Middle frontal gyrus (tissue), 1 donor: ENCODE data around the gene KCNQ1.
A peak's percentile ranks its signal among the peaks of the same experiment; 100 is the strongest.

ENCODE experiments used
- DNase-seq: peaks from one replicate; pipeline ENCODE4 v3.0.0-alpha.2; 2015; ENCODE audit warnings: low spot score; ENCODE audit errors: extremely low spot score

KCNQ1 gene

GRCh38 chr11:2409611-2410468 lies 35.0 kb upstream of the KCNQ1 start:
- no peak for DNase-seq

- no peak for DNase-seq
These were observed 34.2 kb upstream of the KCNQ1 start for GRCh38 chr11:2410616-2411015.

GRCh38 chr11:2411446-2412305 lies 33.1 kb upstream of the KCNQ1 start:
- no peak for DNase-seq

GRCh38 chr11:2412323-2412722 lies 32.5 kb upstream of the KCNQ1 start:
- DNase-seq, result no peak

GRCh38 chr11:2413742-2414579 lies 30.8 kb upstream of the KCNQ1 start:
- DNase-seq, result no peak

GRCh38 chr11:2414616-2415015 lies 30.2 kb upstream of the KCNQ1 start:
- no peak for DNase-seq

GRCh38 chr11:2415171-2415570 lies 29.6 kb upstream of the KCNQ1 start:
- DNase-seq, result no peak

- DNase-seq, result no peak
These were observed 29.0 kb upstream of the KCNQ1 start for GRCh38 chr11:2415601-2416380.

GRCh38 chr11:2416765-2417164 lies 28.0 kb upstream of the KCNQ1 start:
- DNase-seq, result no peak

- no peak for DNase-seq
These were observed 26.7 kb upstream of the KCNQ1 start for GRCh38 chr11:2417856-2418692.

- no peak for DNase-seq
These were observed 26.0 kb upstream of the KCNQ1 start for GRCh38 chr11:2418693-2419360.

GRCh38 chr11:2419638-2420501 lies 24.9 kb upstream of the KCNQ1 start:
- peak; percentile 30 for DNase-seq

GRCh38 chr11:2420502-2421225 lies 24.1 kb upstream of the KCNQ1 start:
- peak; percentile 56 for DNase-seq

GRCh38 chr11:2421226-2421994 lies 23.4 kb upstream of the KCNQ1 start:
- DNase-seq, result no peak

- no peak for DNase-seq
These were observed 22.8 kb upstream of the KCNQ1 start for GRCh38 chr11:2421996-2422395.

- DNase-seq, result no peak
These were observed 22.2 kb upstream of the KCNQ1 start for GRCh38 chr11:2422461-2423156.
